IMR-90 (cell line): ENCODE measurements around the gene MACROD1. TPM values are rescaled to one million over a fixed set of nuclear protein-coding genes. Genes with fewer than 3 reads are reported as not detected.
A peak's percentile ranks its signal among the peaks of the same experiment; 100 is the strongest.

Experiments used
- ATAC-seq: fragments of 200-7000 bp; cut with Tn5 transposase; 2 replicates; pipeline ENCODE4 v1.9.1; 2020; ENCODE audit warnings: low read depth, mild to moderate bottlenecking, moderate library complexity
- BruUV-seq: library from RNA; stranded (reverse); fragments of 400-500 nt; replicated peaks from 2 replicates; lab custom pipeline; 2021; lab: Mats Ljungman, UMichigan
- CTCF ChIA-PET: fragments of 300-600 bp; formaldehyde crosslinking; extraction: SDS; loops from one replicate; lab custom pipeline; 2021; ENCODE audit warnings: antibody characterized with exemption; lab: Yijun Ruan, JAX
- POLR2A ChIA-PET: fragments of 300-600 bp; sonication (Branson Sonifier 250); formaldehyde crosslinking; loops from one replicate; lab custom pipeline; 2022; ENCODE audit warnings: antibody characterized with exemption; ENCODE audit not compliant: unreplicated experiment; lab: Charles Lee
- DNase-seq: peaks from one replicate; pipeline ENCODE4 v3.0.0; 2013
- H2AFZ ChIP-seq: replicated peaks from 2 replicates; pipeline ENCODE3; 2013; ENCODE audit warnings: low read length, mild to moderate bottlenecking; ENCODE audit not compliant: poor library complexity
- H2AK5ac ChIP-seq: 2 replicates; pipeline ENCODE4 v1.6.1; 2013; ENCODE audit warnings: low read depth, low read length, inconsistent platforms
- H2AK9ac ChIP-seq: replicated peaks from 2 replicates; pipeline ENCODE3; 2013; ENCODE audit warnings: mild to moderate bottlenecking, low read depth, low read length, moderate library complexity; ENCODE audit not compliant: poor library complexity
- H2BK120ac ChIP-seq: 2 replicates; pipeline ENCODE4 v1.6.1; 2013; ENCODE audit warnings: low read depth, low read length, inconsistent platforms
- H2BK15ac ChIP-seq: 3 replicates; pipeline ENCODE4 v1.6.1; 2013; ENCODE audit warnings: low read depth, low read length, inconsistent platforms
- H2BK20ac ChIP-seq: 2 replicates; pipeline ENCODE4 v1.6.1; 2013; ENCODE audit warnings: low read depth, mild to moderate bottlenecking, inconsistent platforms, low read length, moderate library complexity
- H2BK5ac ChIP-seq: 2 replicates; pipeline ENCODE4 v1.6.1; 2013; ENCODE audit warnings: mild to moderate bottlenecking, low read depth, low read length, inconsistent platforms; ENCODE audit not compliant: poor library complexity, severe bottlenecking
- H3K14ac ChIP-seq: replicated peaks from 2 replicates; pipeline ENCODE4 v1.6.1; 2013; ENCODE audit warnings: low read depth, low read length, inconsistent platforms
- H3K18ac ChIP-seq: 2 replicates; pipeline ENCODE4 v1.6.1; 2013; ENCODE audit warnings: low read depth, low read length, control low read depth
- H3K23ac ChIP-seq: 2 replicates; pipeline ENCODE4 v1.6.1; 2013; ENCODE audit warnings: low read depth, low read length, inconsistent platforms
- H3K27ac ChIP-seq: 2 replicates; pipeline ENCODE4 v1.5.1; 2013; ENCODE audit warnings: mild to moderate bottlenecking, control low read depth, low read length; ENCODE audit not compliant: insufficient read depth
- H3K27me3 ChIP-seq: 2 replicates; pipeline ENCODE4 v1.6.1; 2013; ENCODE audit warnings: low read length; ENCODE audit not compliant: control insufficient read depth, insufficient read depth
- H3K36me3 ChIP-seq: 2 replicates; pipeline ENCODE4 v1.6.1; 2013; ENCODE audit warnings: low read length, mixed read lengths; ENCODE audit not compliant: control insufficient read depth, insufficient read depth
- H3K4ac ChIP-seq: 2 replicates; pipeline ENCODE4 v1.6.1; 2013; ENCODE audit warnings: low read depth, low read length, inconsistent platforms
- H3K4me1 ChIP-seq: 2 replicates; pipeline ENCODE4 v1.6.1; 2013; ENCODE audit warnings: low read length, mixed read lengths; ENCODE audit not compliant: control insufficient read depth, insufficient read depth
- H3K4me2 ChIP-seq: 2 replicates; pipeline ENCODE4 v1.6.1; 2013; ENCODE audit warnings: low read depth, mild to moderate bottlenecking, control low read depth, low read length, moderate library complexity
- H3K4me3 ChIP-seq: 2 replicates; pipeline ENCODE4 v1.5.1; 2013; ENCODE audit warnings: low read depth, mild to moderate bottlenecking, control low read depth, low read length, moderate library complexity; ENCODE audit not compliant: insufficient read depth
- H3K56ac ChIP-seq: 2 replicates; pipeline ENCODE4 v1.6.1; 2013; ENCODE audit warnings: low read length, inconsistent platforms; ENCODE audit not compliant: insufficient read depth; ENCODE audit errors: extremely low read depth
- H3K79me1 ChIP-seq, 2 experiments: 2 replicates each; pipeline ENCODE4 v1.6.1; 2013; ENCODE audit warnings: low read length in 2 of 2, inconsistent platforms in 1 of 2, low read depth in 1 of 2
- H3K9ac ChIP-seq: 2 replicates; pipeline ENCODE4 v1.6.1; 2013; ENCODE audit warnings: low read depth, low read length, control low read depth
- H3K9me1 ChIP-seq: 2 replicates; pipeline ENCODE4 v1.6.1; 2013; ENCODE audit warnings: low read length, inconsistent platforms; ENCODE audit not compliant: insufficient read depth
- H3K9me3 ChIP-seq: 2 replicates; pipeline ENCODE4 v1.6.1; 2013; ENCODE audit warnings: low read length; ENCODE audit not compliant: control insufficient read depth, insufficient read depth
- H4K20me1 ChIP-seq: 2 replicates; pipeline ENCODE4 v1.6.1; 2013; ENCODE audit warnings: low read length, inconsistent platforms; ENCODE audit not compliant: insufficient read depth
- H4K5ac ChIP-seq: 2 replicates; pipeline ENCODE4 v1.6.1; 2013; ENCODE audit warnings: mild to moderate bottlenecking, low read depth, low read length, control low read depth
- H4K8ac ChIP-seq, 2 experiments: 2 replicates each; pipeline ENCODE4 v1.6.1; 2013; ENCODE audit warnings: low read depth in 2 of 2, low read length in 2 of 2, control low read depth in 1 of 2, inconsistent platforms in 1 of 2
- H4K91ac ChIP-seq: 2 replicates; pipeline ENCODE4 v1.6.1; 2013; ENCODE audit warnings: low read depth, low read length, inconsistent platforms; ENCODE audit not compliant: insufficient read depth
- BHLHE40 ChIP-seq: fragments of 150-350 bp; IDR thresholded peaks from 2 replicates; pipeline ENCODE4 v1.6.1; 2016; ENCODE audit warnings: mild to moderate bottlenecking, low read depth, low read length
- CEBPB ChIP-seq: IDR thresholded peaks from 2 replicates; pipeline ENCODE4 v1.6.1; 2012; ENCODE audit warnings: low read depth, low read length, improper control_type of control experiment
- CHD1 ChIP-seq: IDR thresholded peaks from 2 replicates; pipeline ENCODE4 v1.6.1; 2012; ENCODE audit warnings: low read depth, low read length, improper control_type of control experiment
- ELK1 ChIP-seq: fragments of 150-350 bp; IDR thresholded peaks from 2 replicates; pipeline ENCODE4 v1.6.1; 2016; ENCODE audit warnings: low read depth, mild to moderate bottlenecking, low read length, moderate library complexity, borderline replicate concordance
- FOS ChIP-seq: fragments of 150-350 bp; IDR thresholded peaks from 2 replicates; pipeline ENCODE4 v1.6.1; 2016; ENCODE audit warnings: low read depth, low read length
- MAFK ChIP-seq: IDR thresholded peaks from 2 replicates; pipeline ENCODE4 v1.6.1; 2012; ENCODE audit warnings: low read depth, low read length, improper control_type of control experiment
- MAZ ChIP-seq: IDR thresholded peaks from 2 replicates; pipeline ENCODE4 v1.6.1; 2012; ENCODE audit warnings: low read depth, mild to moderate bottlenecking, low read length, improper control_type of control experiment, moderate library complexity, borderline replicate concordance
- MXI1 ChIP-seq: IDR thresholded peaks from 2 replicates; pipeline ENCODE4 v1.6.1; 2012; ENCODE audit warnings: low read depth, mild to moderate bottlenecking, low read length, moderate library complexity, borderline replicate concordance
- NFE2L2 ChIP-seq: fragments of 150-350 bp; IDR thresholded peaks from 2 replicates; pipeline ENCODE4 v1.6.1; 2016; ENCODE audit warnings: low read depth, mild to moderate bottlenecking, low read length
- POLR2A ChIP-seq: IDR thresholded peaks from 2 replicates; pipeline ENCODE4 v1.6.1; 2012; ENCODE audit warnings: mild to moderate bottlenecking, low read depth, low read length
- RAD21 ChIP-seq: IDR thresholded peaks from 2 replicates; pipeline ENCODE4 v1.6.1; 2012; ENCODE audit warnings: low read length, improper control_type of control experiment
- RFX5 ChIP-seq: IDR thresholded peaks from 2 replicates; pipeline ENCODE4 v1.8.0; 2012; ENCODE audit warnings: low read depth, mild to moderate bottlenecking, low read length, moderate library complexity
- USF2 ChIP-seq: fragments of 150-350 bp; IDR thresholded peaks from 2 replicates; pipeline ENCODE4 v1.6.1; 2017; ENCODE audit warnings: mild to moderate bottlenecking, antibody characterized with exemption, low read length, low read depth
- WGBS, 2 experiments: methylation state at CpG; one replicate each; pipeline versions ENCODE4 v1.1.5 to v1.1.7; 2013; ENCODE audit warnings: missing lambda C conversion rate in 2 of 2; ENCODE audit not compliant: insufficient read length in 1 of 2; ENCODE audit errors: extremely low coverage in 2 of 2; 5-methylcytosine and 5-hydroxymethylcytosine counted together
- dilution Hi-C: fragments of 300-500 bp; cut with HindIII; formaldehyde crosslinking; loops from one replicate; pipeline ENCODE4 v1.14.3; 2018; ENCODE audit warnings: low sequenced_read_pairs; ENCODE audit not compliant: unreplicated experiment
- in situ Hi-C: fragments of 300-500 bp; cut with MboI; formaldehyde crosslinking; loops from 3 replicates; pipeline ENCODE4 v1.14.3; 2019; ENCODE audit warnings: low sequenced_read_pairs, inconsistent platforms, mixed read lengths
- intact Hi-C: fragments of 100-400 bp; cut with micrococcal nuclease; formaldehyde crosslinking; loops from 2 replicates; pipeline ENCODE4 v1.10.0; 2022
- polyA plus RNA-seq, 3 experiments: library from polyadenylated mRNA; depleted of rRNA; stranded (reverse); fragments of >200 nt; gene quantifications; 2 replicates each; pipeline ENCODE4 v1.2.3, GENCODE V29; 2012; ENCODE audit warnings: low replicate concordance in 1 of 3
- total RNA-seq: library from RNA; depleted of rRNA; stranded (reverse); fragments of >200 nt; gene quantifications from 2 replicates; pipeline ENCODE4 v1.2.3, GENCODE V29; 2012
- TF ChIP-seq, protein P1 (sequence below): conservative IDR thresholded peaks from 2 replicates; pipeline ENCODE4 v1.5.1; 2012; ENCODE audit warnings: mild to moderate bottlenecking, low read depth, low read length, improper control_type of control experiment

Gene MACROD1
- total and polyA plus RNA-seq, 2 of the 4 experiments (the other 2 are of a cell fraction), result 2.5 to 9.3 TPM

DNA sequence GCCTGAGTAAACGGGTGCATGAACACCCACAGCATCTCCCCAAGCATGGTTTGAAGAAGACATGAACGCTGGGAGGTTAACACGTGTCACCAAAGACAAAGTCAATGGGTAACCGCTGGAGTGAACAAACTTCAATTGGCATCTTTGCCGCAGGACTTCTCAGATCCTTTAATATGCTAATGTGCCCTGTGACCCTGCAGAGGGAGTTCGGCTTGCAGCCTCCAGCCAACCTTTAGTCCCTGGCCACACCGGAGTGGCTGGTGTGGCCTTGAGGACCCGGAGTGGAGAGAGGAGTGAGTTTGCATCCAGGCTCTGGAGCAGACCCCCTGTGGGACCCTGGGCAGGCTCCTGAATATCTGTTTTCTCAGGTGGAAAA is 73.2 kb downstream of the MACROD1 start:
- POLR2A ChIA-PET, result no interaction called here
- dilution Hi-C loops (no loop called here), in situ Hi-C loops (no loop called here), intact Hi-C loops (no loop called here)
- H3K27me3 ChIP-seq, result no peaks in the 10 kb centered on the region
- peak overlapping the region; percentile 60; the same call in 1 of the 2 replicates for H3K4ac ChIP-seq
- H3K9me1 ChIP-seq, result peaks cover 14% of the 10 kb centered on the region
- DNase-seq (no peak), ATAC-seq (no peak)
- no peak overlapping the region for H3K23ac ChIP-seq
- no peaks in the 10 kb centered on the region for H3K36me3 ChIP-seq
- 85% methylated on average over 4 of the region's 8 CpGs; no CpG with 5 or more reads in 1 of the 2 experiments for WGBS, 2 experiments
- CTCF ChIA-PET, result no interaction called here
- no peak overlapping the region for H4K8ac ChIP-seq
- no peak for TF ChIP-seq POLR2A
- TF ChIP-seq USF2, result no peak
- TF ChIP-seq MXI1, result no peak
- TF ChIP-seq RAD21, result no peak
- TF ChIP-seq RFX5, result no peak
- TF ChIP-seq NFE2L2, result no peak
- no peak for TF ChIP-seq ELK1
- no peak for TF ChIP-seq CHD1
- no peak for TF ChIP-seq FOS
- no peak for TF ChIP-seq BHLHE40
- TF ChIP-seq MAZ, result no peak
- TF ChIP-seq CEBPB, result no peak
- TF ChIP-seq MAFK, result no peak
- TF ChIP-seq, protein P1, sequence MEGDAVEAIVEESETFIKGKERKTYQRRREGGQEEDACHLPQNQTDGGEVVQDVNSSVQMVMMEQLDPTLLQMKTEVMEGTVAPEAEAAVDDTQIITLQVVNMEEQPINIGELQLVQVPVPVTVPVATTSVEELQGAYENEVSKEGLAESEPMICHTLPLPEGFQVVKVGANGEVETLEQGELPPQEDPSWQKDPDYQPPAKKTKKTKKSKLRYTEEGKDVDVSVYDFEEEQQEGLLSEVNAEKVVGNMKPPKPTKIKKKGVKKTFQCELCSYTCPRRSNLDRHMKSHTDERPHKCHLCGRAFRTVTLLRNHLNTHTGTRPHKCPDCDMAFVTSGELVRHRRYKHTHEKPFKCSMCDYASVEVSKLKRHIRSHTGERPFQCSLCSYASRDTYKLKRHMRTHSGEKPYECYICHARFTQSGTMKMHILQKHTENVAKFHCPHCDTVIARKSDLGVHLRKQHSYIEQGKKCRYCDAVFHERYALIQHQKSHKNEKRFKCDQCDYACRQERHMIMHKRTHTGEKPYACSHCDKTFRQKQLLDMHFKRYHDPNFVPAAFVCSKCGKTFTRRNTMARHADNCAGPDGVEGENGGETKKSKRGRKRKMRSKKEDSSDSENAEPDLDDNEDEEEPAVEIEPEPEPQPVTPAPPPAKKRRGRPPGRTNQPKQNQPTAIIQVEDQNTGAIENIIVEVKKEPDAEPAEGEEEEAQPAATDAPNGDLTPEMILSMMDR, result no peak
- peak overlapping the region; percentile 84 for H2AK5ac ChIP-seq
- no peak overlapping the region for H3K56ac ChIP-seq
- H4K5ac ChIP-seq, result no peak overlapping the region
- H2BK20ac ChIP-seq, result peak overlapping the region; percentile 40; the same call in 1 of the 2 replicates
- H3K4me3 ChIP-seq, result no peak overlapping the region
- peak overlapping the region; percentile 53; the same call in 1 of the 3 replicates for H2BK15ac ChIP-seq
- peaks cover 3 to 17% of the 10 kb centered on the region in 2 experiments; a peak in 2 of 4 replicates for H3K79me1 ChIP-seq
- no peak overlapping the region for H3K4me2 ChIP-seq
- no TSS peak for BruUV-seq
- no peak overlapping the region for H2AFZ ChIP-seq
- H2AK9ac ChIP-seq, result no peak overlapping the region
- H2BK5ac ChIP-seq, result no peak overlapping the region
- peaks cover 35% of the 10 kb centered on the region for H3K4me1 ChIP-seq
- no peak overlapping the region for H3K18ac ChIP-seq
- H3K9ac ChIP-seq, result no peak overlapping the region
- H3K9me3 ChIP-seq, result no peaks in the 10 kb centered on the region
- no peak overlapping the region for H3K27ac ChIP-seq
- H2BK120ac ChIP-seq, result 0 out of 2 replicates have a peak overlapping the region, but pooled peaks have one; percentile 19
- 0 out of 2 replicates have a peak overlapping the region, but pooled peaks have one; percentile 35 for H3K14ac ChIP-seq
- H4K91ac ChIP-seq, result peak overlapping the region; percentile 32
- peaks cover 9% of the 10 kb centered on the region; the same call in 1 of the 2 replicates for H4K20me1 ChIP-seq
